ENCODE results near the gene PID1.

The PID1 gene

DNA sequence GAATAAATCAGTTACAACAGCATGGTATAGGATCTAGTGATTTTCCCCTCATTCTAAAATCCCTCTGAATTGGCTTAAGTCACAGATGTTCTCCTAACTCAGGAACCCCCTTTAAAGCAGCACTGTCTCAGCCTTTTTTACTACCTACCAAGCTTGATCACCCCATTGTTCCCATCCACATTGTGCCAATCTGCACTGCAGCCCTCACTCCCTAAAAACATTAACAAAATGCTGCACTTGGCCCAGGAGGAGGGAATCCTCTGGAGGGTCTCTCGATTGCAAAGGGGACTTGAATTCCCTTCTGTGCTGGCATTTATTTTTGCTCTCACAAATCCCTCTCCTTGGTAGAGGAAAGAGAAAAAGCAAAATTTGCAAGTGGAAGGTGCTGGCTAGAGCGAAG lies 223.0 kb downstream of the PID1 start:
- H3K4me3 ChIP-seq (ENCODE audit: low read length) = no peak overlapping the region
- TF ChIP-seq, protein P1, sequence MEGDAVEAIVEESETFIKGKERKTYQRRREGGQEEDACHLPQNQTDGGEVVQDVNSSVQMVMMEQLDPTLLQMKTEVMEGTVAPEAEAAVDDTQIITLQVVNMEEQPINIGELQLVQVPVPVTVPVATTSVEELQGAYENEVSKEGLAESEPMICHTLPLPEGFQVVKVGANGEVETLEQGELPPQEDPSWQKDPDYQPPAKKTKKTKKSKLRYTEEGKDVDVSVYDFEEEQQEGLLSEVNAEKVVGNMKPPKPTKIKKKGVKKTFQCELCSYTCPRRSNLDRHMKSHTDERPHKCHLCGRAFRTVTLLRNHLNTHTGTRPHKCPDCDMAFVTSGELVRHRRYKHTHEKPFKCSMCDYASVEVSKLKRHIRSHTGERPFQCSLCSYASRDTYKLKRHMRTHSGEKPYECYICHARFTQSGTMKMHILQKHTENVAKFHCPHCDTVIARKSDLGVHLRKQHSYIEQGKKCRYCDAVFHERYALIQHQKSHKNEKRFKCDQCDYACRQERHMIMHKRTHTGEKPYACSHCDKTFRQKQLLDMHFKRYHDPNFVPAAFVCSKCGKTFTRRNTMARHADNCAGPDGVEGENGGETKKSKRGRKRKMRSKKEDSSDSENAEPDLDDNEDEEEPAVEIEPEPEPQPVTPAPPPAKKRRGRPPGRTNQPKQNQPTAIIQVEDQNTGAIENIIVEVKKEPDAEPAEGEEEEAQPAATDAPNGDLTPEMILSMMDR (IDR thresholded peaks at IDR 0.05; ENCODE audit: insufficient read depth, low read depth, low read length, missing control alignments) = no peak
- DNase-seq (ENCODE audit: low read depth) = no peak

DNA sequence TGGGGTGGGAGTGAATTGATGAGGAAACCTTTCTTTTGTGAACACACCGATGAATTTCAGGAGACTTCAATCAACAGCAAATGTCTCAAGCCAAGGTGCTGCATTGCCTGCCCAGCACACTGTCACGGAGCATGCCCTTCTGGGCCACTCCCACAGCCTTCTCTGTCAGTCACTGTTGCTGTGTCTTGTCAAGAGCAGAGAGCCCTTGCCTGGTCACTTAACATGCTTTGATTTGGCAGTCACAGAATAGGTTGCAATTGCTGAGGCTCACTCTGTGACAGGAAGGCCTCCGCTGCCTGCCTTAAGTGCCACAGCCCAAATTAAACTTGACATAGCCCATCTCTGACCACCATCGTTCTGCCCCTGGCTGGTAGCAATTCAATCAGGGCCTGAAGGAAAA lies 225.4 kb downstream of the PID1 start:
- TF ChIP-seq, protein P1 (IDR thresholded peaks at IDR 0.05; ENCODE audit: insufficient read depth, low read depth, low read length, missing control alignments) = no peak
- no peak overlapping the region for H3K4me3 ChIP-seq (ENCODE audit: low read length)
- no peak for DNase-seq (ENCODE audit: low read depth)

DNA sequence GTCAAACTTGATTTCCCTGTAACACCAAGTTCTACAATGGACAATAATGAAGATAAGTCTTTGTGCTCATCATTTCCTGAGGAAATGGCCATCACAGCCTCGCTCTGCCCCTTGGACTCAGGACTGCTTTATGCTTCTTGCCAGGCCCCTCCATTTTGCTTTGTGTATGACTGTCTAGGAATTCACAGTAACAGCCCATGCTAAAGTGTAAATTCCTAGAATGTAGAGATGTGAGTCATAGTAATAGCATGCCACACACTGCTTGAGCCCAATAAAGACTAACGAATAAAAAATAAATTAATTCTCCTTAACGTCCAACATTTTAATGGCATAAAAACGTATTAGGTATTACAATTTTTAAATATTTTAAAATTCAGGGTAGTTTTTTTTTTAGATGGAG lies 226.5 kb downstream of the PID1 start:
- TF ChIP-seq, protein P1 (IDR thresholded peaks at IDR 0.05; ENCODE audit: insufficient read depth, low read depth, low read length, missing control alignments) = no peak
- no peak for DNase-seq (ENCODE audit: low read depth)
- H3K4me3 ChIP-seq (ENCODE audit: low read length) = no peak overlapping the region

DNA sequence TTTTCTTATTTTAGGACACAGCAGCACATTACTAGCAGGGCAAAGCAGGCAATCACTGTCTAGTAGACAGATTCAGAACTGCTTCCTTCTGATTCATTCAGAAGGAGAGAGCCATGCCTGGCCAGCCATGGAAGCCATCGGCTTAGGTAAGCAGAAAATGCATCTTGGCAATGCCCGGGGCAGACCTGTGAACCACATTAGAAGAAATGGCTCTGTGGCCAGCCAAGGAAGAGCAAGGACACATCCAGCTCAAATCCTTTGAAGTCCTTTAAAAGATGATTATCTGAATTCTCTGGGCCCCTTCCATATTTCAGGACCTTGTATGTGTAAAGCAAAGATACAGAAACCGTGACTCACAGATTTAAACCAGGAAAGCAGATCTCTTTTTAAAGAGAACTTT lies 227.4 kb downstream of the PID1 start:
- TF ChIP-seq, protein P1 (IDR thresholded peaks at IDR 0.05; ENCODE audit: insufficient read depth, low read depth, low read length, missing control alignments) = no peak
- no peak overlapping the region for H3K4me3 ChIP-seq (ENCODE audit: low read length)
- no peak for DNase-seq (ENCODE audit: low read depth)

DNA sequence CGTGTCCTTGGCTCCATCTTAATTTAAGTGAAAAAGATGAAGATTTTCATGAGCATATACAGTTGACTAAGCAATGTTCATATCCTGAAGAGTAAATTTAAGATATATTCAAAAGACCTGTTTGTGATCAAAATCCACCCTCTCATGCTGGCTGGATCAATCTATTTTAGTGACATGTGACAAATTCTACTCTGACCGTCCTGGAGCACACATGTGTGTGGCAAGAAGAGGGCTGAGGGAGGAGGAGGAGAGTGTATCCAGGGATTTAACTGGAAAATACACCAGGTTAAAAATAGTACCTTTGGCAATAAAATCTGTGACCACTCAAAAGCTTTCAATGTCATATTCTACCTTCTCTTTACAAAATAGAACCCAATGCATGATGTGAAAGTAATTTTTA lies 228.7 kb downstream of the PID1 start:
- no peak overlapping the region for H3K4me3 ChIP-seq (ENCODE audit: low read length)
- TF ChIP-seq, protein P1 (IDR thresholded peaks at IDR 0.05; ENCODE audit: insufficient read depth, low read depth, low read length, missing control alignments) = no peak
- DNase-seq (ENCODE audit: low read depth) = no peak

DNA sequence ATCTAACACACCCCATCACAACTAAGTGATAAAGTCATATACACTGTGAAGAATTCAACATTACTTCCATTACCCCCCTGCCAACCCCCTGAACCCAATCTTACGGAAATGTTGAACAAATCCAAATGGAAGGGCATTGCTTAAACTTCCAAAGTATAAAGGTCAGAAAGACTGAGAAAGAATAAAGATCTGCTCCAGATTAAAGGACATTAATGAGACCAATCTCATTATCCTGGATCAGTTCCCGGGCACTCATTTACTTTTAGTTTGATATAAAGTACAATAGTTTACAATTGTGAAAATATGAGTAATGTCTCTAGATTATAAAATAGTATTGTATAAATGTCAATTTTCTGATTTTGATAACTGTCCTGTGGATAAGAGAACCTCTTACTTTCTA lies 229.4 kb downstream of the PID1 start:
- no peak overlapping the region for H3K4me3 ChIP-seq (ENCODE audit: low read length)
- TF ChIP-seq, protein P1 (IDR thresholded peaks at IDR 0.05; ENCODE audit: insufficient read depth, low read depth, low read length, missing control alignments) = no peak
- DNase-seq (ENCODE audit: low read depth) = no peak

DNA sequence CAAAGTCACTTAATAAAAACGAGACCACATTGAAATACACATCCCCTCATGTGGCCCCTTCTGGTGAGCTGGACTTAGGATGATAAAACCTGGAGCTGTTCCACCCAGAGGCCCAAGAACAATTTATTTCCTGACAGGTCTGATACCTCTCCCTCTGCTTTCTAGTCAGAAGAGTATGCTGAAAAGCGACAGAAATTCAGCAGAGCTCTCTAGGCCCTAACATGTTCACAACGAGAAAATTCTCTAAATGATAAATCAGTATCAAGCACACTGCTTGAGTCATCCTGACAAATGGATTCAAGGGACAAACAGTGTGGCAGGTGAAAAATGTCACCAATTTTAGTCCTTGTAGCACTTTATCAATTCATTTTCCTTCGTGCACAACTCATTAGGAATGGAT lies 233.5 kb downstream of the PID1 start:
- no peak overlapping the region for H3K4me3 ChIP-seq (ENCODE audit: low read length)
- no peak for DNase-seq (ENCODE audit: low read depth)
- TF ChIP-seq, protein P1 (IDR thresholded peaks at IDR 0.05; ENCODE audit: insufficient read depth, low read depth, low read length, missing control alignments) = no peak
